Measurements from ENCODE around the gene SUMO2.

GRCh38 chr17:75174996-75175395 is 7.8 kb downstream of the SUMO2 start:
- TF ChIP-seq CTCF (IDR thresholded peaks at IDR 0.05; ENCODE audit: low read depth, low read length) (no peak), EZH2phosphoT487 (IDR thresholded peaks at IDR 0.05; ENCODE audit: low read depth) (no peak)

Data from OCI-LY3 (cell line).